H9 (cell line): ENCODE results near the gene MINDY4. TPM values are rescaled to one million over a fixed set of nuclear protein-coding genes. Genes with fewer than 3 reads are reported as not detected.

Experiments used
- DNase-seq: peaks from one replicate; pipeline ENCODE4 v3.0.0-alpha.2; 2017
- H2AFZ ChIP-seq: one replicate; pipeline ENCODE4 v1.6.1; 2013; ENCODE audit warnings: mild to moderate bottlenecking, low read length, control low read depth, moderate library complexity
- H2AK5ac ChIP-seq: 2 replicates; pipeline ENCODE4 v1.6.1; 2013; ENCODE audit warnings: low read length, control low read depth, mixed read lengths; ENCODE audit not compliant: insufficient read length
- H2BK120ac ChIP-seq: one replicate; pipeline ENCODE4 v1.6.1; 2013; ENCODE audit warnings: low read depth, mild to moderate bottlenecking, low read length, control low read depth, inconsistent platforms; ENCODE audit not compliant: poor library complexity, severe bottlenecking
- H2BK12ac ChIP-seq: 2 replicates; pipeline ENCODE4 v1.6.1; 2013; ENCODE audit warnings: low read length, control low read depth, mixed read lengths, low read depth; ENCODE audit not compliant: insufficient read length
- H2BK15ac ChIP-seq: 2 replicates; pipeline ENCODE4 v1.6.1; 2013; ENCODE audit warnings: low read depth, low read length, control low read depth
- H2BK20ac ChIP-seq: one replicate; pipeline ENCODE4 v1.6.1; 2013; ENCODE audit warnings: low read depth, mild to moderate bottlenecking, low read length, control low read depth, inconsistent platforms; ENCODE audit not compliant: poor library complexity, severe bottlenecking
- H2BK5ac ChIP-seq: 2 replicates; pipeline ENCODE4 v1.6.1; 2013; ENCODE audit warnings: low read length, control low read depth, mixed read lengths; ENCODE audit not compliant: insufficient read length
- H3K14ac ChIP-seq: 2 replicates; pipeline ENCODE4 v1.6.1; 2013; ENCODE audit warnings: low read length, control low read depth; ENCODE audit not compliant: insufficient read depth
- H3K18ac ChIP-seq: 2 replicates; pipeline ENCODE4 v1.6.1; 2013; ENCODE audit warnings: low read depth, mild to moderate bottlenecking, mixed read lengths, low read length, control low read depth; ENCODE audit not compliant: insufficient read length
- H3K23ac ChIP-seq: 2 replicates; pipeline ENCODE4 v1.6.1; 2013; ENCODE audit warnings: low read length, control low read depth, mixed read lengths, low read depth; ENCODE audit not compliant: insufficient read length
- H3K23me2 ChIP-seq: 2 replicates; pipeline ENCODE4 v1.6.1; 2013; ENCODE audit warnings: low read depth, mild to moderate bottlenecking, mixed read lengths, low read length, control low read depth; ENCODE audit not compliant: insufficient read length, poor library complexity, severe bottlenecking
- H3K27ac ChIP-seq: 2 replicates; pipeline ENCODE4 v1.5.1; 2013; ENCODE audit warnings: low read length, control low read depth, mixed read lengths, low read depth; ENCODE audit not compliant: insufficient read length
- H3K27me3 ChIP-seq: 2 replicates; pipeline ENCODE4 v1.6.1; 2013; ENCODE audit warnings: low read length, control low read depth, inconsistent platforms; ENCODE audit not compliant: insufficient read depth
- H3K4ac ChIP-seq: 2 replicates; pipeline ENCODE4 v1.6.1; 2013; ENCODE audit warnings: low read depth, mild to moderate bottlenecking, control low read depth, inconsistent platforms, low read length, moderate library complexity
- H3K4me1 ChIP-seq: 2 replicates; pipeline ENCODE4 v1.6.1; 2013; ENCODE audit warnings: low read length, control low read depth, inconsistent platforms; ENCODE audit not compliant: insufficient read depth
- H3K4me2 ChIP-seq: 2 replicates; pipeline ENCODE4 v1.6.1; 2013; ENCODE audit warnings: low read length, control low read depth, mixed read lengths; ENCODE audit not compliant: insufficient read length, insufficient read depth
- H3K56ac ChIP-seq: 2 replicates; pipeline ENCODE4 v1.6.1; 2013; ENCODE audit warnings: low read depth, mild to moderate bottlenecking, mixed read lengths, low read length, control low read depth; ENCODE audit not compliant: insufficient read length
- H3K79me1 ChIP-seq: 2 replicates; pipeline ENCODE4 v1.6.1; 2013; ENCODE audit warnings: low read depth, mild to moderate bottlenecking, moderate library complexity, low read length, control low read depth, inconsistent platforms; ENCODE audit not compliant: insufficient read depth, poor library complexity, severe bottlenecking
- H3K79me2 ChIP-seq: 2 replicates; pipeline ENCODE4 v1.6.1; 2013; ENCODE audit warnings: low read length, control low read depth, inconsistent platforms; ENCODE audit not compliant: insufficient read depth
- H3K9ac ChIP-seq: 2 replicates; pipeline ENCODE4 v1.6.1; 2013; ENCODE audit warnings: low read length, control low read depth, mixed read lengths; ENCODE audit not compliant: insufficient read length; ENCODE audit errors: extremely low read depth
- H3K9me3 ChIP-seq: one replicate; pipeline ENCODE4 v1.6.1; 2013; ENCODE audit warnings: low read depth, low read length, inconsistent platforms; ENCODE audit not compliant: control insufficient read depth
- H3T11ph ChIP-seq: one replicate; pipeline ENCODE4 v1.6.1; 2013; ENCODE audit warnings: mild to moderate bottlenecking, low read length, control low read depth, inconsistent platforms
- H4K20me1 ChIP-seq: one replicate; pipeline ENCODE4 v1.6.1; 2013; ENCODE audit not compliant: control insufficient read depth, insufficient read length, insufficient read depth
- H4K5ac ChIP-seq: 2 replicates; pipeline ENCODE4 v1.6.1; 2013; ENCODE audit warnings: low read depth, mild to moderate bottlenecking, mixed read lengths, low read length, control low read depth; ENCODE audit not compliant: insufficient read length
- H4K8ac ChIP-seq: replicated peaks from 2 replicates; pipeline ENCODE4 v1.6.1; 2013; ENCODE audit warnings: low read length, control low read depth, mixed read lengths, low read depth; ENCODE audit not compliant: insufficient read length
- H4K91ac ChIP-seq: 2 replicates; pipeline ENCODE4 v1.6.1; 2013; ENCODE audit warnings: low read depth, mild to moderate bottlenecking, moderate library complexity, mixed read lengths, low read length, control low read depth; ENCODE audit not compliant: insufficient read length
- H3K27ac Mint-ChIP-seq, 3 experiments: 2 replicates in 2 of 3; 3 replicates in 1 of 3; pipeline ENCODE4 v1.8.0; 2020 to 2021; ENCODE audit warnings: mixed read lengths in 3 of 3, mild to moderate bottlenecking in 1 of 3, moderate library complexity in 1 of 3
- H3K27me3 Mint-ChIP-seq: 2 replicates; pipeline ENCODE4 v1.8.0; 2021; ENCODE audit warnings: low read depth, mild to moderate bottlenecking, moderate library complexity, mixed read lengths
- H3K36me3 Mint-ChIP-seq, 3 experiments: 2 replicates in 2 of 3; 3 replicates in 1 of 3; pipeline ENCODE4 v1.8.0; 2020 to 2021; ENCODE audit warnings: low read depth in 3 of 3, mixed read lengths in 3 of 3; ENCODE audit not compliant: insufficient read depth in 1 of 3
- H3K4me1 Mint-ChIP-seq, 2 experiments: 2 replicates each; pipeline ENCODE4 v1.8.0; 2020; ENCODE audit warnings: mixed read lengths in 2 of 2
- H3K4me3 Mint-ChIP-seq, 2 experiments: 2 replicates in 1 of 2; 3 replicates in 1 of 2; pipeline ENCODE4 v1.8.0; 2020 to 2021; ENCODE audit warnings: mild to moderate bottlenecking in 2 of 2, mixed read lengths in 2 of 2, moderate library complexity in 1 of 2
- H3K9me3 Mint-ChIP-seq, 2 experiments: 2 replicates in 1 of 2; 3 replicates in 1 of 2; pipeline ENCODE4 v1.8.0; 2020; ENCODE audit warnings: mild to moderate bottlenecking in 2 of 2, mixed read lengths in 2 of 2, moderate library complexity in 1 of 2
- CTCF ChIP-seq: fragments of 200-600 bp; sonication (generic); conservative IDR thresholded peaks from 3 replicates; pipeline ENCODE4 v1.8.0; 2021; ENCODE audit warnings: antibody characterized with exemption, mild to moderate bottlenecking
- WGBS: extraction: QIAGEN DNeasy Blood & Tissue Kit; methylation state at CpG from one replicate; pipeline ENCODE4 v1.1.7; 2013; ENCODE audit warnings: missing lambda C conversion rate, low lambda C conversion rate, mixed read lengths; ENCODE audit not compliant: insufficient read length; ENCODE audit errors: extremely low coverage; 5-methylcytosine and 5-hydroxymethylcytosine counted together
- total RNA-seq: library from RNA; stranded (reverse); gene quantifications from 2 replicates; pipeline ENCODE4 v1.2.1, GENCODE V29; 2021

MINDY4 gene
- total RNA-seq, 1 experiment from 2014 or later: 3.1 TPM

GRCh38 chr7:30855936-30856335, 84.7 kb downstream of the MINDY4 start:
- no peak overlapping the region for H2AK5ac ChIP-seq
- H3K9ac ChIP-seq: no peak overlapping the region
- H2BK5ac ChIP-seq: no peak overlapping the region
- no peaks in the 10 kb centered on the region for H3K79me1 ChIP-seq
- no peak overlapping the region for H3K23ac ChIP-seq
- no peak overlapping the region for H2BK15ac ChIP-seq
- H3K4ac ChIP-seq: no peak overlapping the region
- H3K14ac ChIP-seq: no peak overlapping the region
- WGBS: no CpG with 5 or more reads among the region's 3 CpGs
- Mint-ChIP-seq H3K9me3 (no peaks in the 10 kb centered on the region), H3K27me3 (no peaks in the 10 kb centered on the region; the same call in 1 of the 2 replicates), H3K36me3 (no peaks in the 10 kb centered on the region; a peak in 1 of 7 replicates), H3K27ac (peak overlapping the region in 1 of 3 experiments; percentile 55; a peak in 1 of 7 replicates), H3K4me3 (no peak overlapping the region), H3K4me1 (peaks cover 14 to 22% of the 10 kb centered on the region in 2 experiments)
- no peaks in the 10 kb centered on the region for H3K27me3 ChIP-seq
- no peaks in the 10 kb centered on the region for H3K4me1 ChIP-seq
- H3K18ac ChIP-seq: no peak overlapping the region
- no peak overlapping the region for H4K8ac ChIP-seq
- no peak overlapping the region for H2AFZ ChIP-seq
- H3K27ac ChIP-seq: no peak overlapping the region
- H3K4me2 ChIP-seq: no peak overlapping the region
- no peak overlapping the region for H4K5ac ChIP-seq
- no peak overlapping the region for H3T11ph ChIP-seq
- no peaks in the 10 kb centered on the region for H3K23me2 ChIP-seq
- TF ChIP-seq CTCF: no peak
- H2BK12ac ChIP-seq: no peak overlapping the region
- no peak overlapping the region for H4K91ac ChIP-seq
- H2BK120ac ChIP-seq: no peak overlapping the region
- H3K56ac ChIP-seq: no peak overlapping the region
- no peaks in the 10 kb centered on the region for H3K9me3 ChIP-seq
- no peaks in the 10 kb centered on the region for H3K79me2 ChIP-seq
- no peak for DNase-seq
- no peaks in the 10 kb centered on the region for H4K20me1 ChIP-seq
- H2BK20ac ChIP-seq: no peak overlapping the region
